ENCODE data around the gene RNF212. TPM values are rescaled to one million over a fixed set of nuclear protein-coding genes. Genes with fewer than 3 reads are reported as not detected.

The RNF212 gene
- total RNA-seq, 1 experiment from 2014 or later = not detected

- Mint-ChIP-seq H3K4me3 (ENCODE audit: unreplicated experiment) (no peak overlapping the region), H3K36me3 (ENCODE audit: insufficient read depth, unreplicated experiment) (no peaks in the 10 kb centered on the region), H3K27ac (ENCODE audit: unreplicated experiment) (no peak overlapping the region), H3K27me3 (ENCODE audit: insufficient read depth, unreplicated experiment) (no peaks in the 10 kb centered on the region), H3K9me3 (ENCODE audit: unreplicated experiment) (no peaks in the 10 kb centered on the region), H3K4me1 (ENCODE audit: low read depth, unreplicated experiment) (peaks cover 6% of the 10 kb centered on the region)
- H3K4me1 ChIP-seq = peaks cover 20% of the 10 kb centered on the region
- H3K36me3 ChIP-seq (ENCODE audit: control insufficient read depth, insufficient read depth, low read length) = no peaks in the 10 kb centered on the region
- CTCF ChIA-PET = no interaction called here
- no peak overlapping the region for H3K4me3 ChIP-seq (ENCODE audit: low read depth, low read length)
- no TSS peak for BruUV-seq (replicated peaks)
- intact Hi-C loops (cut with micrococcal nuclease; ENCODE audit: unreplicated experiment) = no loop called here
- POLR2A ChIA-PET = no interaction called here
- H3K9me3 ChIP-seq = no peaks in the 10 kb centered on the region
- TF ChIP-seq CTCF (IDR thresholded peaks at IDR 0.05; ENCODE audit: insufficient read depth in 1 of 2, low read depth in 1 of 2, low read length in 1 of 2, severe bottlenecking in 1 of 2, unreplicated experiment in 1 of 2) = no peak
- H3K27me3 ChIP-seq (replicated peaks; ENCODE audit: control insufficient read depth, insufficient read depth, low read length) = no peaks in the 10 kb centered on the region
- no peak for DNase-seq
Measured at GRCh38 chr4:1039493-1040343, 73.6 kb downstream of the RNF212 start.

GRCh38 chr4:1038948-1039492, 74.3 kb downstream of the RNF212 start:
- peaks cover 6% of the 10 kb centered on the region for H3K4me1 Mint-ChIP-seq (ENCODE audit: low read depth, unreplicated experiment)
- intact Hi-C loops (cut with micrococcal nuclease; ENCODE audit: unreplicated experiment) = no loop called here
- Histone ChIP-seq H3K36me3 (ENCODE audit: control insufficient read depth, insufficient read depth, low read length) (no peaks in the 10 kb centered on the region), H3K9me3 (no peaks in the 10 kb centered on the region), H3K4me3 (ENCODE audit: low read depth, low read length) (no peak overlapping the region), H3K27me3 (replicated peaks; ENCODE audit: control insufficient read depth, insufficient read depth, low read length) (no peaks in the 10 kb centered on the region), H3K4me1 (peaks cover 13% of the 10 kb centered on the region)
- ChIA-PET POLR2A (no interaction called here), CTCF (no interaction called here)
- BruUV-seq (replicated peaks) = no TSS peak
- no peaks in the 10 kb centered on the region for H3K9me3 Mint-ChIP-seq (ENCODE audit: unreplicated experiment)
- no peaks in the 10 kb centered on the region for H3K36me3 Mint-ChIP-seq (ENCODE audit: insufficient read depth, unreplicated experiment)
- DNase-seq = no peak
- no peak overlapping the region for H3K27ac Mint-ChIP-seq (ENCODE audit: unreplicated experiment)
- no peak overlapping the region for H3K4me3 Mint-ChIP-seq (ENCODE audit: unreplicated experiment)
- H3K27me3 Mint-ChIP-seq (ENCODE audit: insufficient read depth, unreplicated experiment) = no peaks in the 10 kb centered on the region
- TF ChIP-seq CTCF (IDR thresholded peaks at IDR 0.05; ENCODE audit: insufficient read depth in 1 of 2, low read depth in 1 of 2, low read length in 1 of 2, severe bottlenecking in 1 of 2, unreplicated experiment in 1 of 2) = no peak

GRCh38 chr4:1036976-1037810, 76.2 kb downstream of the RNF212 start:
- no peak for DNase-seq
- no peak for TF ChIP-seq CTCF (IDR thresholded peaks at IDR 0.05; ENCODE audit: insufficient read depth in 1 of 2, low read depth in 1 of 2, low read length in 1 of 2, severe bottlenecking in 1 of 2, unreplicated experiment in 1 of 2)
- H3K36me3 Mint-ChIP-seq (ENCODE audit: insufficient read depth, unreplicated experiment) = no peaks in the 10 kb centered on the region
- BruUV-seq (replicated peaks) = no TSS peak
- no peaks in the 10 kb centered on the region for H3K4me1 Mint-ChIP-seq (ENCODE audit: low read depth, unreplicated experiment)
- H3K4me1 ChIP-seq = 0 out of 2 replicates have a peak, but pooled peaks cover 4% of the 10 kb centered on the region
- H3K9me3 ChIP-seq = no peaks in the 10 kb centered on the region
- no peaks in the 10 kb centered on the region for H3K36me3 ChIP-seq (ENCODE audit: control insufficient read depth, insufficient read depth, low read length)
- H3K4me3 ChIP-seq (ENCODE audit: low read depth, low read length) = no peak overlapping the region
- H3K4me3 Mint-ChIP-seq (ENCODE audit: unreplicated experiment) = no peak overlapping the region
- POLR2A ChIA-PET = no interaction called here
- no peak overlapping the region for H3K27ac Mint-ChIP-seq (ENCODE audit: unreplicated experiment)
- no peaks in the 10 kb centered on the region for H3K9me3 Mint-ChIP-seq (ENCODE audit: unreplicated experiment)
- no peaks in the 10 kb centered on the region for H3K27me3 ChIP-seq (replicated peaks; ENCODE audit: control insufficient read depth, insufficient read depth, low read length)
- intact Hi-C loops (cut with micrococcal nuclease; ENCODE audit: unreplicated experiment) = no loop called here
- CTCF ChIA-PET = interaction anchor here (0.6 kb wide), 1 partner anchor 30 kb away, joined by 4 read pairs; no protein-coding TSS in a partner anchor
- no peaks in the 10 kb centered on the region for H3K27me3 Mint-ChIP-seq (ENCODE audit: insufficient read depth, unreplicated experiment)
